GM18498 (cell line): ENCODE measurements around the gene CACNG7.
"Not testable (repeated sequence)": the region's sequence is repeated elsewhere in the genome, so short reads cannot be mapped to it uniquely, and the experiment has no call there.

Experiments
- ATAC-seq: cut with Tn5 transposase; IDR thresholded peaks from one replicate; pipeline ENCODE4 v1.9.1; 2021; ENCODE audit warnings: mild to moderate bottlenecking, moderate library complexity; ENCODE audit not compliant: unreplicated experiment

The CACNG7 gene, protein sequence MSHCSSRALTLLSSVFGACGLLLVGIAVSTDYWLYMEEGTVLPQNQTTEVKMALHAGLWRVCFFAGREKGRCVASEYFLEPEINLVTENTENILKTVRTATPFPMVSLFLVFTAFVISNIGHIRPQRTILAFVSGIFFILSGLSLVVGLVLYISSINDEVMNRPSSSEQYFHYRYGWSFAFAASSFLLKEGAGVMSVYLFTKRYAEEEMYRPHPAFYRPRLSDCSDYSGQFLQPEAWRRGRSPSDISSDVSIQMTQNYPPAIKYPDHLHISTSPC

DNA sequence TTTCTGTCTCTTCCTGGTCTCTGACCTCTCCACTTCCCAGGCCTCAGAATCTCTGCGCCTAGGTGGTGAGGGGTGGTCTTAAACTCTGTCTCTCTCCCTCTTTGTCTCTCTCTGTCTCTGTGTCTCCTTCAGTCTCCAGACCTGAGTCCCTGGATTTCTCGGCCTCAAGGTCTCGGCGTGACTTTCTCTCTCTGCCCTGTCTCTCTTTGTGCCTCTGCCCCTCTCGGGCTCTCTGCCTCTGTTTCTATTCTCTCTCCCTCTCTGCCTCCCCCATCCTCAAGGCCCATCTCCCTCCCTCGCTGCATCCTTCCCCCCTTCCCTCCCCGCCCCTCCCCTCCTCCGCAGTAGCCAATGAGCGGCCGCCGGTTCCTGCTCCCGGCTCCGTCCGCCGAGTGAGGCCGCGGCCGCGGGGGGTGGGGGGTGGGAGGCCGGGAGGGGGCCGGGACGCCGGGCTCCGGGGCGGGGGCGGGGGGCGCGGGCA is at the start of gene CACNG7:
Gene CACNG7, plus strand, starts transcription at position 344 of the 481 bp plus-strand sequence. CDS start 3,554 bp downstream, outside the sequence.
- ATAC-seq = no peak

DNA sequence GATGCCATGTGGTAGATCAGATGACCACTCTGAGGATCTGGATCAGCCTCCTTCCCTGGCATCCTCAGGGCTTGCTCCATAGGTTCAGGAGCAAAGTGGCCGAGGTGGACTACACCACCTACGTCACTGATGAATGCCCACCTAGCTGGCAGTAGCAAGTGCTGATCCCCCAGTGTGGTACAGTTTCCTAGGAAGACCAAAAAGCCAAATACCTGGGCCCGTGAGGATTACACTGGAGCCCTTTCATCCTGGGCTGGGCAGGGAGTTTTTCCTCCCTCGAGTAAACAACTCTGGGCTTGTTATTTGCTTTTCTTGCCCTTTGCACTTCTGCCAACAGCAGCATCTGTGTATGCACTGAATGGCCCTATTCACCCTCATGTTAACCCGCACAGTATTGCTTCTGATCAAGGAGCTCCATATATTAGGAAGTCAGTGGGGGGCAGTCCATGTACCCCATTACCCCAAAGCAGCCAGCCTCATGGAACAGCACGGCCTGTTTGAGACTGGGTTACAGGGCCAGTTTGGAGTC is 44.7 kb upstream of the CACNG7 start:
- no peak for ATAC-seq

DNA sequence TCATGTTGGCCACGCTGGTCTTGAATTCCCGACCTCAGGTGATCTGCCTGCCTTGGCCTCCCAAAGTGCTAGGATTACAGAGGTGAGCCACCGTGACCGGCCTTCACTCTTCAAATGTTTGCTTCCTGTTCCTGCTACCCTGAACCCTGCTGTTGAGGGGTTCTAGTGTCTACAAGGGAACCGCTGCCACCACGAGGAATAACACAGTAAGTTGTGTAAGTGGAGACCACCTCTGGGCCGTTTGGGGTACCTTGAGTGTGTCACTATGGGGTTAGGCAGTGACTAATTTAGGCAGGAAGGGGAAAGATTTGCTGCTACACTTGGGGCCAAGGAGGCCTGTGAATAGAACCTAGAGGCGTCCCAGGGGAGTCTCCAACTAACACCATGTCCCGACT is 43.6 kb upstream of the CACNG7 start:
- no peak for ATAC-seq

- ATAC-seq = no peak
Measured at GRCh38 chr19:53865918-53866864, 42.9 kb upstream of the CACNG7 start.

DNA sequence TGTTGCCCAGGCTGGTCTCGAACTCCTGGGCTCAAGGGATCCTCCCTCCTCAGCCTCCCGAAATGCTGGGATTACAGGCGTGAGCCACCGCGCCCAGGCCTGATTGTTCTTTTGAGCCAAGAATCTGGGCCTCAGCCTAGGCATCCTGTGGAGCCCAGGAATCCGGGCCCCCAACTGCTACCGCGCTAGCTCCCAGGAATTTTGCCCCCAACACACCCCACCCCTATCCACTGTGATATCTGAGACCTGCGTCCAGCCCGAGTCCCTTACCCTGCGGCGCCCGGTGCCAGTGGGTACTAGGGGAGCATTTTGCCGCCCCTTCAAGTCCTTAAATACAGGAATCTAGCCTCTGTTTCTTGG is 42.2 kb upstream of the CACNG7 start:
- no peak for ATAC-seq

GRCh38 chr19:53867225-53868090 is 41.6 kb upstream of the CACNG7 start, which contains the start of gene MYADM:
Gene MYADM, plus strand, starts transcription at chr19:53867883. Its CDS starts 5,647 bp downstream, at chr19:53873530.
- ATAC-seq = peak; percentile 74

GRCh38 chr19:53868091-53868891 is 40.8 kb upstream of the CACNG7 start:
- no peak for ATAC-seq

- peak; percentile 50 for ATAC-seq
Measured at GRCh38 chr19:53868892-53869804, 39.9 kb upstream of the CACNG7 start.

- not testable (repeated sequence) for ATAC-seq
Measured at GRCh38 chr19:53869805-53870484, 39.1 kb upstream of the CACNG7 start.

DNA sequence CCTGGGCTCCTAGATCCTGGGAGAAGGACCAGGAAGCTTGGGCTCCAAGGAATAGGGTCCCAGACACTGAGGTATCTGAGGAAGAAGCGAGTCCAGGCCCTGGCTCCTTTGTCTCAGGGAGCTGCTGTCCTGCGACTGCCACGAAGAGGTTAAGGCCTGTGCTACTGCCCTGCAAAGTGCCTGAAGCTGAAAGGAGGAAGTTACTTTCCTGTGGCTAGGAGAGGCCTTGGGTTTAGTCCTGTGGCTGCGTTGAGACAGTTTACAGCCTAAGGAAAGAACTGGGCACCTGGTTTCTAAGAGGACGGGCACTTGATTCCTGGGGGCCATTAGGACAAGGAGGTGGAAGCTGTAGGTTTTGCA is 38.6 kb upstream of the CACNG7 start:
- no peak for ATAC-seq

- no peak for ATAC-seq
Measured at GRCh38 chr19:53871454-53871853, 37.6 kb upstream of the CACNG7 start.

GRCh38 chr19:53872762-53873161 is 36.3 kb upstream of the CACNG7 start:
- no peak for ATAC-seq

- no peak for ATAC-seq
Measured at GRCh38 chr19:53873773-53874605, 35.1 kb upstream of the CACNG7 start.

DNA sequence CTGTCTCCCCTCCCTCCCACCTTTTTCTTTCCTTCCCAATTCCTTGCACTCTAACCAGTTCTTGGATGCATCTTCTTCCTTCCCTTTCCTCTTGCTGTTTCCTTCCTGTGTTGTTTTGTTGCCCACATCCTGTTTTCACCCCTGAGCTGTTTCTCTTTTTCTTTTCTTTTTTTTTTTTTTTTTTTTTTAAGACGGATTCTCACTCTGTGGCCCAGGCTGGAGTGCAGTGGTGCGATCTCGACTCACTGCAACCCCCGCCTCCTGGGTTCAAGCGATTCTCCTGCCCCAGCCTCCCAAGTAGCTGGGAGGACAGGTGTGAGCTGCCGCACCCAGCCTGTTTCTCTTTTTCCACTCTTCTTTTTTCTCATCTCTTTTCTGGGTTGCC is 34.5 kb upstream of the CACNG7 start:
- no peak for ATAC-seq

GRCh38 chr19:53875602-53876325 is 33.3 kb upstream of the CACNG7 start:
- ATAC-seq = no peak

- no peak for ATAC-seq
Measured at GRCh38 chr19:53876651-53877224, 32.3 kb upstream of the CACNG7 start.
